K562 (cell line): ENCODE data around the gene LAMA2. TPM values are rescaled to one million over a fixed set of nuclear protein-coding genes. Genes with fewer than 3 reads are reported as not detected.

Source experiments
- ATAC-seq: fragments of 200-7000 bp; cut with Tn5 transposase; 3 replicates; pipeline ENCODE4 v1.9.1; 2020; ENCODE audit warnings: moderate library complexity
- BruUV-seq: library from RNA; stranded (reverse); fragments of 400-500 nt; replicated peaks from 2 replicates; lab custom pipeline; 2021; lab: Mats Ljungman, UMichigan
- CTCF ChIA-PET: fragments of 300-600 bp; formaldehyde crosslinking; extraction: SDS; loops from one replicate; lab custom pipeline; 2021; ENCODE audit warnings: low intra/inter-chr PET ratio; lab: Yijun Ruan, JAX
- POLR2A ChIA-PET: fragments of 300-600, 350-650 bp; sonication (Branson Sonifier 250); formaldehyde crosslinking; extraction: SDS; loops from one replicate; lab custom pipeline; 2021; ENCODE audit warnings: antibody characterized with exemption, inconsistent platforms; lab: Yijun Ruan, JAX
- DNase-seq, 4 experiments: peaks; one replicate each; pipeline versions ENCODE4 v3.0.0 to v3.0.0-alpha.2; 2011 to 2018; ENCODE audit warnings: low spot score in 3 of 4, mixed read lengths in 3 of 4; ENCODE audit errors: extremely low read depth in 1 of 4
- FAIRE-seq: peaks from 2 replicates; lab custom pipeline; 2011; peaks lifted over from hg19 to GRCh38; lab: Jason Lieb, UNC
- H2AFZ ChIP-seq: 2 replicates; pipeline ENCODE4 v1.6.0; 2011; ENCODE audit warnings: low read depth, low read length, control low read depth, inconsistent platforms
- H3K27ac ChIP-seq: fragments of 200-600 bp; 3 replicates; pipeline ENCODE4 v1.8.0; 2011; ENCODE audit warnings: low read depth, mild to moderate bottlenecking, control low read depth, inconsistent platforms, low read length, moderate library complexity, mixed read lengths; ENCODE audit errors: extremely low read depth
- H3K27me3 ChIP-seq, 2 experiments: fragments of 300-600 bp in 1 of 2; 2 replicates in 1 of 2; 3 replicates in 1 of 2; pipeline versions ENCODE4 v1.6.0 to v1.8.0; 2011; ENCODE audit warnings: inconsistent platforms in 2 of 2, low read length in 2 of 2, mild to moderate bottlenecking in 1 of 2, mixed read lengths in 1 of 2, moderate library complexity in 1 of 2; ENCODE audit not compliant: control insufficient read depth in 2 of 2, insufficient read depth in 2 of 2
- H3K36me3 ChIP-seq: fragments of 300-600 bp; 3 replicates; pipeline ENCODE4 v1.8.0; 2011; ENCODE audit warnings: mild to moderate bottlenecking, low read length, inconsistent platforms; ENCODE audit not compliant: control insufficient read depth, insufficient read depth
- H3K4me1 ChIP-seq, 2 experiments: fragments of 200-600 bp in 1 of 2; replicated peaks in 1 of 2; 2 replicates in 1 of 2; 3 replicates in 1 of 2; pipeline versions ENCODE4 v1.5.1 to v1.8.0; 2011; ENCODE audit warnings: inconsistent platforms in 2 of 2, low read length in 2 of 2, mild to moderate bottlenecking in 1 of 2, mixed read lengths in 1 of 2, moderate library complexity in 1 of 2; ENCODE audit not compliant: control insufficient read depth in 2 of 2, insufficient read depth in 2 of 2
- H3K4me2 ChIP-seq: 2 replicates; pipeline ENCODE4 v1.6.1; 2011; ENCODE audit warnings: low read length, control low read depth, inconsistent platforms, mixed read lengths; ENCODE audit not compliant: insufficient read depth
- H3K4me3 ChIP-seq: fragments of 200-600 bp; sonication (generic), shearing (Covaris generic); 2 replicates; pipeline ENCODE4 v1.5.1; 2016; ENCODE audit warnings: control low read depth, inconsistent platforms
- H3K79me2 ChIP-seq: fragments of 200-600 bp; 3 replicates; pipeline ENCODE4 v1.8.0; 2011; ENCODE audit warnings: low read length, inconsistent platforms; ENCODE audit not compliant: control insufficient read depth, insufficient read depth
- H3K9ac ChIP-seq, 2 experiments: 2 replicates each; pipeline versions ENCODE4 v1.6.0 to v1.6.1; 2011; ENCODE audit warnings: low read depth in 2 of 2, low read length in 2 of 2, control low read depth in 1 of 2, inconsistent platforms in 1 of 2, mild to moderate bottlenecking in 1 of 2, mixed read lengths in 1 of 2; ENCODE audit not compliant: insufficient read depth in 1 of 2
- H3K9me1 ChIP-seq: one replicate; pipeline ENCODE4 v1.6.0; 2011; ENCODE audit warnings: inconsistent platforms, mild to moderate bottlenecking, low read length, moderate library complexity; ENCODE audit not compliant: control insufficient read depth, insufficient read depth
- H3K9me3 ChIP-seq: replicated peaks from 2 replicates; pipeline ENCODE4 v1.5.1; 2011; ENCODE audit warnings: low read depth, low read length, inconsistent platforms; ENCODE audit not compliant: control insufficient read depth, insufficient read depth
- H4K20me1 ChIP-seq: replicated peaks from 2 replicates; pipeline ENCODE4 v1.6.1; 2011; ENCODE audit warnings: low read length, inconsistent platforms, mixed read lengths; ENCODE audit not compliant: control insufficient read depth, insufficient read depth
- ADNP ChIP-seq: fragments of 200-800 bp; sonication (Bioruptor generic); IDR thresholded peaks from 2 replicates; pipeline ENCODE4 v1.6.1; 2016; ENCODE audit warnings: missing genetic modification characterization, missing compliant biosample characterization
- ARID2 ChIP-seq: fragments of 450-650 bp; IDR thresholded peaks from 2 replicates; pipeline ENCODE4 v1.6.1; 2017; ENCODE audit warnings: antibody characterized with exemption, mild to moderate bottlenecking
- ARID3A ChIP-seq: IDR thresholded peaks from 2 replicates; pipeline ENCODE4 v1.6.1; 2012; ENCODE audit warnings: low read depth, low read length, improper control_type of control experiment, borderline replicate concordance
- ATF4 ChIP-seq: fragments of 450-650 bp; formaldehyde crosslinking; IDR thresholded peaks from 2 replicates; pipeline ENCODE4 v1.4.0; 2022; ENCODE audit warnings: mild to moderate bottlenecking, moderate library complexity
- BRCA1 ChIP-seq, 2 experiments: fragments of 450-650 bp in 1 of 2; sonication (generic) in 1 of 2; formaldehyde crosslinking in 1 of 2; IDR thresholded peaks; 2 replicates each; pipeline versions ENCODE4 v1.5.0 to v1.6.1; 2017 to 2020; ENCODE audit warnings: mild to moderate bottlenecking in 1 of 2, missing genetic modification reagents in 1 of 2
- CGGBP1 ChIP-seq: fragments of 250-450 bp; sonication (Bioruptor Pico); IDR thresholded peaks from 2 replicates; pipeline ENCODE4 v1.9.0; 2021; ENCODE audit warnings: mild to moderate bottlenecking
- CHAMP1 ChIP-seq: fragments of 450-650 bp; IDR thresholded peaks from 2 replicates; pipeline ENCODE4 v1.6.1; 2016; ENCODE audit warnings: mild to moderate bottlenecking
- CHD1 ChIP-seq: fragments of 200-600 bp; sonication (generic); IDR thresholded peaks from one replicate; pipeline ENCODE4 v1.6.1; 2012; ENCODE audit warnings: mild to moderate bottlenecking, moderate library complexity, low read length, inconsistent platforms
- HMBOX1 ChIP-seq: sonication (generic); IDR thresholded peaks from 2 replicates; pipeline ENCODE4 v1.6.1; 2016
- KAT2B ChIP-seq: IDR thresholded peaks from one replicate; pipeline ENCODE4 v1.6.1; 2012; ENCODE audit warnings: low read depth, mild to moderate bottlenecking, control low read depth, inconsistent platforms, low read length, moderate library complexity
- KDM4B ChIP-seq, 2 experiments: fragments of 450-650 bp in 1 of 2; sonication (generic) in 1 of 2; IDR thresholded peaks; 2 replicates each; pipeline ENCODE4 v1.6.1; 2016 to 2017; ENCODE audit warnings: borderline replicate concordance in 2 of 2, antibody characterized with exemption in 1 of 2, low read depth in 1 of 2, mild to moderate bottlenecking in 1 of 2
- MECOM ChIP-seq: fragments of 250-450 bp; sonication (Bioruptor Pico); IDR thresholded peaks from 2 replicates; pipeline ENCODE4 v1.8.0; 2022; ENCODE audit warnings: inconsistent platforms
- PHB ChIP-seq: fragments of 250-450 bp; sonication (Bioruptor Pico); IDR thresholded peaks from 2 replicates; pipeline ENCODE4 v1.5.0; 2021
- POLR2G ChIP-seq: fragments of 200-400 bp; formaldehyde crosslinking; IDR thresholded peaks from 2 replicates; pipeline ENCODE4 v1.6.1; 2017; ENCODE audit warnings: low read depth, mild to moderate bottlenecking, antibody characterized with exemption, low read length, moderate library complexity
- RAD51 ChIP-seq: fragments of 450-650 bp; IDR thresholded peaks from 2 replicates; pipeline ENCODE4 v1.7.1; 2016; ENCODE audit warnings: low read depth, mild to moderate bottlenecking, borderline replicate concordance
- TAL1 ChIP-seq: fragments of 450-650 bp; IDR thresholded peaks from 2 replicates; pipeline ENCODE4 v1.6.1; 2016; ENCODE audit warnings: mild to moderate bottlenecking
- U2AF1 ChIP-seq: fragments of 200-400 bp; formaldehyde crosslinking; optimal IDR thresholded peaks from 2 replicates; pipeline ENCODE3; 2017; ENCODE audit warnings: mild to moderate bottlenecking, low read depth, low read length, moderate library complexity
- ZNF444 ChIP-seq: fragments of 250-450 bp; sonication (Bioruptor Pico); IDR thresholded peaks from 2 replicates; pipeline ENCODE4 v1.4.0; 2020; ENCODE audit warnings: mild to moderate bottlenecking, moderate library complexity
- WGBS: fragments of 100-300 bp; shearing (Covaris generic); methylation state at CpG from one replicate; pipeline ENCODE4 v1.1.6; 2016; ENCODE audit warnings: low coverage, mixed read lengths; ENCODE audit not compliant: insufficient coverage; ENCODE audit errors: missing lambda C conversion rate; 5-methylcytosine and 5-hydroxymethylcytosine counted together
- in situ Hi-C: fragments of 300-500 bp; cut with MboI; formaldehyde crosslinking; loops from 4 replicates; pipeline ENCODE4 v1.15.0; 2018; ENCODE audit warnings: inconsistent platforms, mixed read lengths
- intact Hi-C: fragments of 100-400 bp; cut with micrococcal nuclease; formaldehyde crosslinking; loops from 2 replicates; pipeline ENCODE4 v1.14.2; 2022
- polyA plus RNA-seq, 8 experiments: library from polyadenylated mRNA; depleted of rRNA in 4 of 8; stranded (reverse) in 5 of 8; unstranded in 3 of 8; fragments of >200 nt; fragmentation: Nextera tagmentation in 2 of 8; fragmentation: Illumina TruSeq in 1 of 8; extraction: Ambion mirVana in 2 of 8; extraction: Trizol in 1 of 8; gene quantifications; 2 replicates each; pipeline versions ENCODE4 v1.2.1 to v1.2.3, GENCODE V29; 2011 to 2014; ENCODE audit warnings: inconsistent platforms in 1 of 8, missing spikeins in 1 of 8
- total RNA-seq, 7 experiments: library from RNA; depleted of rRNA in 6 of 7; stranded (reverse); fragments of >200 nt in 6 of 7; fragmentation: Illumina TruSeq in 2 of 7; extraction: Trizol in 2 of 7; gene quantifications; 2 replicates each; pipeline versions ENCODE4 v1.2.1 to v1.2.3, GENCODE V29; 2011 to 2021; ENCODE audit warnings: low replicate concordance in 1 of 7

The LAMA2 gene
- total and polyA plus RNA-seq, 9 of the 15 experiments (the other 6 are each of a cell fraction or from before 2014, with no cell fraction given), result 0.04 to 1.5 (median 0.36) TPM

DNA sequence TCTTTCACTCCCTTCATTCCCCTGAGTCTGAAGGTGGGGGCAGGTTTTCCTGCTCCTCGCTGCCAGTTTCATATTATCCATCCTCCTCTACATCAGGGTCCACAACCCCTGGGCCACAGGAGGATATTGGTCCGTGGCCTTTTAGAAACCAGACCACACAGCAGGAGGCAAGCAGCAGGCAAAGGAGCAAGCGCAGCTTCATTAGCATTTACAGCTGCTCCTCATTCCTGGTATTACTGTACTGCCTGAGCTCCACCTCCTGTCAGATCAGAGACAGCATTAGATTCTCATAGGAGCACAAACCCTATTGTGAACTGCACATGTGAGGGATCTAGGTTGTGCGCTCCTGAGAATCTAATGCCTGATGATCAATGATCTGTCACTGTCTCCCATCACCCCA, 446.7 kb downstream of the LAMA2 start:
- ATAC-seq (no peak), DNase-seq (no peak), FAIRE-seq (no peak)
- H3K4me3 ChIP-seq, result no peak overlapping the region
- 3% methylated on average over 4 of the region's 4 CpGs for WGBS
- CTCF ChIA-PET, result no interaction called here
- TF ChIP-seq ARID2 (no peak), RAD51 (no peak), KDM4B (IDR thresholded peaks at IDR 0.05; ENCODE audit: borderline replicate concordance in 2 of 2, low read depth in 1 of 2) (no peak), TAL1 (no peak), KAT2B (no peak), ATF4 (CRISPR knock-in tag) (no peak), ADNP (no peak), CHAMP1 (no peak), U2AF1 (no peak), CHD1 (no peak), PHB (CRISPR knock-in tag) (no peak), MECOM (CRISPR knock-in tag) (no peak), ZNF444 (CRISPR knock-in tag) (no peak), HMBOX1 (no peak), POLR2G (no peak), BRCA1 (IDR thresholded peaks at IDR 0.05) (no peak), BRCA1 (CRISPR knock-in tag; IDR thresholded peaks at IDR 0.05) (no peak), ARID3A (no peak), CGGBP1 (CRISPR knock-in tag) (no peak)
- H3K79me2 ChIP-seq, result no peaks in the 10 kb centered on the region
- intact Hi-C loops (no loop called here), in situ Hi-C loops (no loop called here)
- H3K36me3 ChIP-seq, result no peaks in the 10 kb centered on the region
- H3K27ac ChIP-seq, result no peak overlapping the region
- no TSS peak for BruUV-seq
- no peak overlapping the region for H2AFZ ChIP-seq
- no peaks in the 10 kb centered on the region for H3K9me1 ChIP-seq
- no peaks in the 10 kb centered on the region for H3K4me1 ChIP-seq
- H4K20me1 ChIP-seq, result no peaks in the 10 kb centered on the region
- H3K4me2 ChIP-seq, result no peak overlapping the region
- H3K9me3 ChIP-seq, result no peaks in the 10 kb centered on the region
- no peaks in the 10 kb centered on the region for H3K27me3 ChIP-seq
- no peak overlapping the region for H3K9ac ChIP-seq
- POLR2A ChIA-PET, result no interaction called here
